GM18870 (cell line): ENCODE results near the gene CCDC106.

ENCODE experiments used
- ATAC-seq: cut with Tn5 transposase; IDR thresholded peaks from one replicate; pipeline ENCODE4 v1.9.1; 2021; ENCODE audit warnings: moderate library complexity; ENCODE audit not compliant: unreplicated experiment

CCDC106 gene

GRCh38 chr19:55649268-55650125 lies 1.5 kb downstream of the CCDC106 start:
- ATAC-seq, result no peak

DNA sequence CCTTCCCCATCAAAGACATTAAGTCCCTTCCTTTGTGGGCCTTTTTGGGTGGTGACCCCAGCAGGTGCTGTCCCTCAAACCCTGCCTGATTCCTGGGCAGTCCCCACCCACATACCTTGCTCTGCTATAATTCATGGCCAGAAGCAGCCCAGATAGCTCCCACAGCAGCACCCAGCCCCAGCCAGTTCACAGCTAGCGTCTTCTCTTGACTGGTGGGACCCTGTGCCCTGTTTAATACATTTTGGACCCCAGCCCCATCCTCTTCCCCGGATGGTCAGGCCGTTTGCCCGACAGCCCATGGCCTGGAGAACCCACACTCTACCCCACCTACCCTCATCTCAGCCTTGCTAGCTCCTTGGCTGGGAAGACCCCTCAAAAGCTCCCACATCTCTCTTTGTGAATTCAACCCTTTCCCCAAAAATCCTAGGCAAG lies 2.1 kb downstream of the CCDC106 start:
- no peak for ATAC-seq

GRCh38 chr19:55650602-55651230 lies 2.7 kb downstream of the CCDC106 start:
- ATAC-seq, result no peak

DNA sequence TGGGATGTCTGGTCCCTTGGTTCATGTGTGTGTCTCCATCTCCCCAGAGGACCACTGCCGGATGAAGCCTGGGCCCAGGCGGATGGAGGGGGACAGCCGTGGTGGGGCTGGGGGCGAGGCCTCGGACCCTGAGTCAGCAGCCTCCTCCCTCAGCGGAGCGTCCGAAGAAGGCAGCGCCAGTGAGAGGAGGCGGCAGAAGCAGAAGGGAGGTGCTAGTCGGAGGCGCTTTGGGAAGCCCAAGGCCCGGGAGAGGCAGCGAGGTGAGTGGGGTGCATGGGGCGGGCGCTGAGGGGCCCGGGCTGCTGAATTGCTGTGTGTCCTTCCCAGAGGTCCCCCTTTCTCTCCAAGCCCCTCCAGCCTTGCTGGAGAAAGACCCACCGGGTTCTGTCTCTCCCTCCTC lies 3.2 kb downstream of the CCDC106 start:
- no peak for ATAC-seq

DNA sequence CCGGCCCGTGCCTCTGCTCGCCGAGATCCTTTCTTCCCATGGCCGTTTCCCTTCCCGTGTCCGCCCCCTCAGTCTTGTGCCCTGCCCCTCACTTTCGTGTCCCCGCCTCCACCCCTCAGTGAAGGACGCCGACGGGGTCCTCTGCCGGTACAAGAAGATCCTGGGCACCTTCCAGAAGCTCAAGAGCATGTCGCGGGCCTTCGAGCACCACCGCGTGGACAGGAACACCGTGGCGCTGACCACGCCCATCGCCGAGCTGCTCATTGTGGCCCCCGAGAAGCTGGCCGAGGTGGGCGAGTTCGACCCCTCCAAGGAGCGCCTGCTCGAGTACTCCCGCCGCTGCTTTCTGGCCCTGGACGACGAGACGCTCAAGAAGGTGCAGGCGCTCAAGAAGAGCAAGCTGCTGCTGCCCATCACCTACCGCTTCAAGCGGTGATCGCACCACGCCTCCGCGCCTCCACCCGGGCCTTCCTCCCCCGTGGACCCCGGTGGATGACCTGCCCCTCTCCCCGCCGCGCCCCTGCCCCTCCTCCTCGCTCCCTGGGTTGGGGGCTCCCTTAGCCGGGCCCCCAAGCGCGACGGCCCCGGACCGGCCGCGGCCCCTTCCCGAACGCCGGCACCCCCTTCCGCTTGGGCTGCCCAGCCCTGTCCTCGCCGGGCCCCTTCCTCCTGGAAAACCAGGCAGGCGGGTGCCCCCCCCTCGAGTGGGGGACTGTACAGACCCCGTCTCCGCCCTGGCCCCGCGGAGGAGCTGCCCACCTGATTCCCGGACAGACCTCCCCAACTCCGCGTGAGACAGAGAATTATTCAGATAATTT lies 4.5 kb downstream of the CCDC106 start:
- ATAC-seq, result no peak

DNA sequence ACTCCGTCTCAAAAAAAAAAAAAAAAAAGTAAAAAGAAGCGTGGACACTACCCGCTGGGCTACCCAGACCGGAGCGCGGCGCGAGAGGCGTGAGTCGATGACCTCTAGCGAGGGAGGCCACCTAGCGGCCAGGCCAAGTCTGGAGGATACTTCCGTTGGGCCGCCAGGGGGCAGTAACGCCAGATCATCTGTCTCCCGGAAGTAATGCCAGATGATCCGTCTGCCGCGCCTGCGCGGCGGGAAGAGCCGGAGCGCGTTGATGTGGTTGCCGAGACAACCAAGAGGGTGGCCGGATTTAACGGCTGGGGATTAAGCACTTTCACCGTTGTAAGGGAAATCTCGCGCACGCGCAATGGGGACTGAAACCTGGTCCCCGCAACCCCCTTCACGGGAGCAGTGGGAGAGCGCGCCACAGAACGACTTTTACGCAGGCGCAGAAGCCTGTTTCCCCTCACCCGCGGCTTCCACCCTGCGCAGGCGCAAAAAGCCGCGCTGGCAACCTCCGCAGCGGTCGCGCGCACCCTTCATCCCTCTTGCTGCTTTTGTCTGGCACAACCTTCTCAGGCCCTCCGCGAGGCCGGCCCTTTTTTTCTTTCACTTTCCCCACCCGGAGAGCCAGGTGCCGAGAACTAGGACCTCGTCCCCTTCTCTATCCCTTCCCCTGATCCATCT lies 5.8 kb downstream of the CCDC106 start:
- peak; percentile 39 for ATAC-seq

DNA sequence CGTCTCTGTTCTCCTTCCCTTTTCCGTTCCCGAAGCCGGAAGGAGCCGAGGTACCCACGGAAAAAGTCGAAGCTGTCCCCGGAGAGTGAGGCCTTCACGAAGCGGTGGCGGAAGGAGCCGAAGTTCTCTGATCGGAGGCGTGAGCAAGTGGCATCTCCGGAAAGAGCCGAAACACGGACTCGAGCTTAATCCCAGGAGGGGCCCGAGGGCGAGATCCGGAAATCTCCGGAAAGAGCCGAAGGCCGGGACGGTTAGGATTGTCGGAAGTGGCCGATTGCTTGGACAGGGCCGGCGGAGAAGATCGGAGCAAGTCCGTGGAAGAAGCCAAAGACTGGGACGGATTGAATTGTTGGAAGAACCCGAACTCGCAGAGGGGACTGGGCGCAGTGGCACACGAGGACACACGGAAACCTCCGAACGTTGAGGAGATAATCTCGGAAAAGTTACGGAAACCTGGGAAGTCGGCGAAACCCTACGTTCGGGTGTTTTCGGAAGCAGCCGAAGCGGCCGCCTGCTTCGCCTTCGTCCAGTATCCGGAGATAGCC lies 6.4 kb downstream of the CCDC106 start:
- peak; percentile 52 for ATAC-seq

- ATAC-seq, result peak; percentile 24
These were observed 7.0 kb downstream of the CCDC106 start, which contains the start of gene U2AF2 for GRCh38 chr19:55654868-55655647. Gene U2AF2, plus strand, starts transcription at chr19:55655035. Its CDS starts 70 bp downstream, at chr19:55655105.

DNA sequence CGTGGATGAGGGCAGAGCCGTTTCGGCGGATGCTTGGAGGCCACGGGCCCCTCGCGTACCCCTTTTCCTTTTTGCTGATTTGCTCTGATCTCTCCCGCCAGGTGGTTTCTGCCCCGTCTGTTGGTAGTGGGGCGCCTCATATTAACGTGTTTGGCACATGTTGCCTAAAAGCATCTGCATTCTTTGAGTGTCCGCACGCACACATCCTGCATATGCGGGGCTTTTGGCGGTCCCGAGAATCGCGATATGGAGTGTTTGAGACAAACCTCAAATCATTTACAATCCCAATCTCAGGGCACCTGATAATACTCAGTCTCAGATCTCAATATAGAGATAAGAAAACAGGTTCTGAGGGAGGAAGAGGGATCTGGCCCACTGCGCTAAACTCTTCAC lies 7.6 kb downstream of the CCDC106 start:
- ATAC-seq, result no peak

DNA sequence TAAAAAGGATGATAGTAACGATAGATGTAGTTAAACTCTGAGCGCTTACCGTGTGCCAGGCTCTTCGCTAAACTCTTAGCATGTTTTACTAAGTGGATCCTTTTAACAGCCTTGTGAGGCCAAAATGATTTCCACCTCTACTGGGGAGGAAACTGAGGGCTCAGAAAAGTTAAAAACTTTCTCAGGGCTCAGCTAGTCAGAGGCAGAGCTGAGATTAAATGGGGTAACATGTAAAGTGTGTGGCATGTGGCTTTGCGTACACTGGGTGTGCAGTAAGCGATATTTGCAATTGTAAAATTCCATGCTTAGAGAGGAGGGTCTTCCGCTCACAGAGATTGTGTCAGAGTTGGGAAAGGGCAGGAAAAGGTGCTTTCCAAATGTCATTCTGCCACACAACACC lies 8.5 kb downstream of the CCDC106 start:
- ATAC-seq, result no peak

GRCh38 chr19:55656988-55657747 lies 9.2 kb downstream of the CCDC106 start:
- ATAC-seq, result no peak

GRCh38 chr19:55658846-55659459 lies 10.9 kb downstream of the CCDC106 start:
- ATAC-seq, result no peak

GRCh38 chr19:55659822-55660221 lies 11.8 kb downstream of the CCDC106 start:
- ATAC-seq, result no peak

- no peak for ATAC-seq
These were observed 12.4 kb downstream of the CCDC106 start for GRCh38 chr19:55660404-55660803.

- ATAC-seq, result no peak
These were observed 13.0 kb downstream of the CCDC106 start for GRCh38 chr19:55660991-55661390.

DNA sequence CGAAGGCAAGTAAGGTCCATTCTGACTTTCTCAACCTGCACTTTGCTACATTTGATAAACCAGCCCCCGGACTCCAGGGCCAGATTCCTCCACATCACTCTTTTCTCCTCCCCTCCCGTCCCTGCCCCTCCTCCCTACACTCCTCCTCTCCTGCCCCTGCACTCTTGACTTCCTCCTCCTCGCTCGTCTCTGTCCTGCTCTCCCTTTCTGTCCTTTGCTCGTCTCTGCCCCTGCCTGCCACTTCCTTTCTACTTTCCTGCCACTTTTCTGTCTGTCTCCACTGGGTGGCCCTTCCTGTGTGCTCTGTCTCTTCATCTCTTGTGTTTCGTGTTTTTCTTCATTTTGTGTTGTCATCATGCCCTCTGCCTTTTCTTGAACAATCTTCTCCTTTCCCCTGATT lies 13.8 kb downstream of the CCDC106 start:
- no peak for ATAC-seq

GRCh38 chr19:55663846-55664536 lies 16.0 kb downstream of the CCDC106 start:
- no peak for ATAC-seq
